T-helper 2 cell treated with Interferon-gamma antibody and Interleukin-4, amounts not matched to agents 100 ng/mL and 5 ng/mL, for 36 hours (primary cell): ENCODE data around the gene ZNF330. TPM values are rescaled to one million over a fixed set of nuclear protein-coding genes. Genes with fewer than 3 reads are reported as not detected.
"Not testable (repeated sequence)": the region's sequence is repeated elsewhere in the genome, so short reads cannot be mapped to it uniquely, and the experiment has no call there.

ENCODE experiments used
- intact Hi-C: fragments of 100-400 bp; cut with micrococcal nuclease; formaldehyde crosslinking; loops from one replicate; pipeline ENCODE4 v1.15.1; 2023
- total RNA-seq: library from RNA; stranded (reverse); gene quantifications from 2 replicates; pipeline ENCODE4 v1.2.3, GENCODE V29; 2022

Gene ZNF330
- total RNA-seq, result 40.0 and 42.1 TPM in 2 replicates

DNA sequence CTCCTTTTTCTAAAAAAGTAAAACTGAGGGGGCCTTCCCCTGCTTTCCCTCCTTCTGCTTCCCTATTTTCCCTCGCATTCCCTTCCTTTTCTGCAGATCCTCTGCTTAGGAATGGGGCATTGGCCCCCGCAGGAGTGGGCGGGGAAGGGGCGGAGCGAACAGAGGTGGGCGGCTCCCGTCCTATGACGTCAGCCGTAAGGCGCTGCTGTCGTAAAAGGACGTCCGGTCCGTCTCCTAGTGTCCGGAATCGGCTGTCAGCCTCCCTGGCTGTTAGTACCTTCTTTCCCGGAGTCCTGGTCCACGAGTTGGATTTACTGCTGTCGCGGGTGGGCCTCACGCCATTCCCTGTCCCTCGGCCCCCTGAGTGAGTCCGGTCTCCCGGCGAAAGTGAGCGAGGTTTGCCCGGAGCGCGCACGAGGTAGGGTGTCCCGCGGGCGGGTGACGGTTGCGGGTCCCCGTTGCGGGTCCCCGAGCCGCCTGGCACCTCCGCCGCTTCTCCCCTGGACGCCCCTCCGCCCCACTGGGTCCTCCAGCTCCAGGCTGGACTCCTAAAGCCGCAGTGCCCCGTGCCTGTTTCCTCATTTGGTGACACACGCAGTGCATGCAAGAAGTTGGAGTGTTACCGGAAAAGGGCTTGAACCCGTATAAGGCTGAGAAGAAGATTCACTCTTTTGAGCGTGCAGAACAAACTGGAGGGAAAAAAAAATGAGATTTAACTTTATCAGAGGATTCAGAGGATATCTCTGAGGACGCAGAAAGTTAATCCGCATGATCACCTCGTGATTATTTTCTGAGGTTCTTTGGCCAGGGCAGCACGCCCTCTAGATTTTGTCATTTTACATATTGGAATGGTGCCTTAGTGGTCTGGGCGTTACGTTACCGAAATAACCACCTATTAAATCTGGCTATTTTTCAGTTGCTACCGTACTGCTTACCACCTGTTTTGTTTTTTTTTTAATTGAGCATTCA is at the start of gene ZNF330:
Gene ZNF330, plus strand, starts transcription at position 205 of the 969 bp plus-strand sequence. CDS start 1,477 bp downstream, outside the sequence.
- intact Hi-C loops, result loop anchor here (1.0 to 10.0 kb wide), 6 partner anchors 416 to 1963 kb away; partner anchors contain the start of genes ELMOD2, IL15, INPP4B and SCOC

DNA sequence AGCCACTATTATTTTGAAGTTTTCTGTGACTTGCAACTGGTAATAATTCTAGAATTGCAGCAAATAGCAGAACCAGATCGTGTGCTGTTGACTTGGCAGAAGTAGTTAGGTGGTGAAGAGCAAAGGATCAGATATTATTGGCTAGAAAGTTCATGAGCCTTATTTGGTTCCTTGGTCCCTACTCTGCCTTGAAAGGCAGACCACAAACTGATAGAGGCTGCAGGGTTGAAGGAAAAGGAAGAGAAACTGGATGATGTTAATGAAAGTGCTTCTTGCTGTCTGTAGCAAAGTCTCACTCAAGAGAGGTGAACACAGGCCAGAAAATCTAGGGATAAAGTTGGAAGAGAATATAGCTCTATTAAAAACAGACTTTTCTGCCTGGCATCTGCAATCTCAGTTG is 46.2 kb upstream of the ZNF330 start:
- intact Hi-C loops, result no loop called here

DNA sequence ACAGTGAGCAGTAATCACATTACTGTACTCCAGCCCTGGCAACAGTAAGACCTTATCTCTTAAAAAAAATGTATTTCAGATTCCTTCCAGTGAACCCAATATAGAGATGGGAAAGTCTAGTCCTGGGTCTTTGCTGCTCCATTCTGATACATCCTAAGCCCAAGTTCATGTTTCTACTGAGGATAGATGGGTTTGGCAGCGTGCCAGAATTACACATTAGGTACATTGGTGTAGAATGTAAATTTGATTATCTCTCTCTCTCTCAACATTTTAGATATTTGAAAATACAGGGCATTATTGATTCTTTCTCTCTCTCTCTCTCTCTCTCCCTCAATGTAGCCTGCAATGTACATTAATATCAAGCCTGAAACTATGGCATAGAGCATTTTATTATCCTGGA is 43.5 kb upstream of the ZNF330 start:
- intact Hi-C loops, result no loop called here

DNA sequence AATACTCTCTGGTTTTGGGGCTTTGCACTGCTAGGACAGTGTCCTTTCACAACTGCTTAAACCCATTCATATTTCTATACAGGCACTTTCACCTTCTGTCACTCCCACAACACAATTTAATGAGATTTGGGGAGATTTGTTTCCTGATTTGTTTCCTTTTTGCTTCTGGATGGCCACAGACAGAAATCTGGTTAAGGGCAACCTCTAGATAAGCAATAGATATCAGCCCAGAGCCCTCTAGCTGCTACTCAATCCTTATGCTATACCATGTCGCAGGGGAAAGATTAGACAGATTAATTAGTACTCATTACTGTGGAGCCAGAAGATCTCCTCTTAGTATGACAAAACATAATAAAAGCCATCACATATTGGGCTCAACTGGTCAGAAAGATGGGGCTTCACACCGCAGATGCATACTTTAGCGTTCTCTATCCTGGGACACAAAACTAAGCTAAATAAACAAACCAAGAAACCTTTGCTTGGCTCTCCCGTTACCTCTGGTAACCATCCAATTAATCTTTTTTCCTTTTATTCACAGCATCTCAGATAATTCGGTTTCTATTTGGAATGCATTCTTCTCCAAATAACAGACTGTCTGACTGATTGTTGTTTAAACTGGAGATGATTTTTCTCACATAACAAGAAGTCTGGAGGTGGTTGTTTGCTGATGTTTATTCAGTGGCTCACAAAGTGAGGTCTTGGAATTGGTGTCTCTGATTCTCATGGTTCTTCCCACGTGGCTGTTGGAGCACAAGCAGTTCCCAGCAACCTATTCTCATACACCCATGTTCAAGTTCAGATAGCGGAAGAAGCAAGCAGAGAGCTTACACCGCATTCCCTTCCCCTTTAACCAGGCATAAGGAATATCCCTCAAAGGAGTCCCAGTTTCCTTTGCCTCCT is 41.0 kb upstream of the ZNF330 start:
- intact Hi-C loops, result no loop called here

DNA sequence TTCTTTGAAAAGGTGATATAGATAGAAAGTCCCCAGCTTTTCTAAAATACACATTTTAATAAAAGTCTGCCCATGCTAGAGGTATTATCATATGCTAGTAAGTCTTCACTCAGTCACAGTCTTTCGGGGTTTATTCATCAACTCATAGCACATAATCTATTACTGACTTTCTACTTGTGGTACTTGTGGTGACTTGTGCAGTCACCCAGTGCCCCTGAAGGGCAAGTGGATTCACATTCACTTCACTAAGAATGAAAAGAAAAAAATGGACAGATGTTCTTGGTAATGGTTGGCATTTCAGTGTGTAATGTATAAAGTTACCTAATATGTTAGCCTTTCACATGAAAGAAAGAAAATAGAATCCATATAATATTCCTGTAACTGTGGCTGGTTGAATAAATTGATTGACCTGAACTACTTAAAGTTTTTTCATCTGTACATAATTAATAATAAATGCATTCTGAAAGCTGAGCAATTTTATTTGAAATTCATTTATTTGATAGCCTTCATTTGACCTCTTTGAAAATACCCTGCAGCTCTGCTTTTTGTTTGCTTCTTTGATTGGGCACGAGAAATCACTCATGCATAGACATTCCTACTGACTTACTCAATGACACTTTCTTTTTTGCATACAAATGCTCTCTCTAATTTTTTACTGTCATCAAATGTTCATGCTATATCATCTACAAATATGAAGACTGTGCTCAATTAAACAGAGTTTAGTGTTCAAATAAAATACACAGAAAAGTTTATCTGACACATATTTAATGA is 39.5 kb upstream of the ZNF330 start:
- intact Hi-C loops, result no loop called here

DNA sequence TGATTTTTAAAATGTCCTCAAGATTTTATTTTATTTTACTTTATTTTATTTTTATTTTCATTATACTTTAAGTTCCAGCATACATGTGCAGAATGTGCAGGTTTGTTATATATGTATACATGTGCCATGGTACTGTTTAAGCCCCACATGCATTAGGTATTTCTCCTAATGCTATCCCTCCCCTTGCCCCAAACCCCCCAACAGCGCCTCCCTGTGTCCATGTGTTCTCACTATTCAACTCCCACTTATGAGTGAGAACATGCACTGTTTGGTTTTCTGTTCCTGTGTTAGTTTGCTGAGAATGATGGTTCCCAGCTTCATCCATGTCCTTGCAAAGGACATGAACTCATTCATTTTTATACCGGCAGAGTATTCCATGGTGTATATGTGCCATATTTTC is 37.2 kb upstream of the ZNF330 start:
- intact Hi-C loops, result not testable (repeated sequence)

DNA sequence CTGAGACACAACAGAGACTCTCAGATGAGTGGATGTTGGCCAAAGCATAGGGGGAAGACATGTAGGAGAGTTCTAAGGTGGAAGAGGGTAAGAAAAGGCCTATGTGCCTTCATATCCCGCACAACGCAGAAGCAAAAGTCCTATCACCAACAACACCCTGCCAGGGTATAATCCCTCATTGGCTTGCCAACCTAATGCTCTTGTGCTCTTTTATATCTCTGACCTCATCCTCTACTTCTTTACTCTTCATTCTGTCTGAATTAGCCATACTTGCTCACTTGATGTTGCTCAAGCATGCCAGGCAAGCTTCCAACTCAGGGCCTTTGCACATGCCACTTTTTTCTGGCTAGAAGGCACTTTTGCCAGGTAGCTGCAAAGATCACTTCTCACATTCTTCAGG is 28.1 kb upstream of the ZNF330 start:
- intact Hi-C loops, result no loop called here

DNA sequence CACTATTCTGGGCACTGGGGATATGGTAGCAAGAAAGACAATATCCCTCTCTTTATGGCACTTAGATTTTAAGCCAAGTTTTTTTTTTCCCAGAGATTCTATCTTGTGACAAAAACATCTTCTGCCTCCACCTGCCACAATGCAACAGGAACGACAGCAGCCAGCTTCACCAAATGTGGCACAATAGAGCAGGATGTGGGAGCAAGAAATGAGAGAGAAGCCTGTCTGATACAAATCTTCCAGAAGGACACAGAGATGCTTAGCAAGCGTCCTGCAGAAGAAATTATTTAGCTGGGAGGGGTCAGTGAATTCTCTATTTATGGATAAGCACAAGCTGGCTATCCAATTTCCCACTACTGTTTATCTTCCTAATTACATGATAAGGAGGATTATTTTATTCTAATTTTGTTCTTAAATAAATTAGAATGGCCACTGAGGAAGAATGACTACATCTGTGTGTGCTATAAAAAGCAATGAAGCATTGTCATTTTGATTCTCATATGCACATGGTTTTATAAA is 27.1 kb upstream of the ZNF330 start:
- intact Hi-C loops, result no loop called here

DNA sequence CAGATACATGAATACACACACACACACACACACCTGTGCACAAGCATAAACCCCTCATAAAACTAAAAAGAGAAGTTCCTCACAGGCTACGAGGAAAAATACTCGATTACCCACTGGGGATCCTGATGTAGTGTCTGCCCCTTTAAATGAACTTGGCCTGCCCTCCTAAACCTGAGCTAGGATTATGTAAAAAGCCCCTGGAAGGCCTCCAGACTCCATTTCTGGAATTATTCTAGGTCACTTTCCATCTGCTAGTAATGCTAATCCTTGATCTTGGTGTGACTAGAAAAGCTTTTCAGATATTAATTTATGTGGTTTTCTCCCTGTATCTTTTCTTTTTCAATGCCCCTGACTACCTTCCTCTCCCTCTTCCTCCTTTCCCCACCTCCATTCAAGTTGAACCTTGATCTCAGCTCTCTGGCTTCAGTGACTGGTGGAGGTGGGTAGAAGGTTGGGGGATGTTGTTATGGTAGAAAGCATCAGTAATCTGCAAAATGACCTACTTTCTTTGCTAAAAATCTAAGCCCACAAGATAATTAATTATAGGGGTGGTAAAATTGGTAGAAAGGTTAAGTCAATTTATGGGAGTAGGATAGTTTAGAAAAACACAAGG is 25.5 kb upstream of the ZNF330 start:
- intact Hi-C loops, result no loop called here

DNA sequence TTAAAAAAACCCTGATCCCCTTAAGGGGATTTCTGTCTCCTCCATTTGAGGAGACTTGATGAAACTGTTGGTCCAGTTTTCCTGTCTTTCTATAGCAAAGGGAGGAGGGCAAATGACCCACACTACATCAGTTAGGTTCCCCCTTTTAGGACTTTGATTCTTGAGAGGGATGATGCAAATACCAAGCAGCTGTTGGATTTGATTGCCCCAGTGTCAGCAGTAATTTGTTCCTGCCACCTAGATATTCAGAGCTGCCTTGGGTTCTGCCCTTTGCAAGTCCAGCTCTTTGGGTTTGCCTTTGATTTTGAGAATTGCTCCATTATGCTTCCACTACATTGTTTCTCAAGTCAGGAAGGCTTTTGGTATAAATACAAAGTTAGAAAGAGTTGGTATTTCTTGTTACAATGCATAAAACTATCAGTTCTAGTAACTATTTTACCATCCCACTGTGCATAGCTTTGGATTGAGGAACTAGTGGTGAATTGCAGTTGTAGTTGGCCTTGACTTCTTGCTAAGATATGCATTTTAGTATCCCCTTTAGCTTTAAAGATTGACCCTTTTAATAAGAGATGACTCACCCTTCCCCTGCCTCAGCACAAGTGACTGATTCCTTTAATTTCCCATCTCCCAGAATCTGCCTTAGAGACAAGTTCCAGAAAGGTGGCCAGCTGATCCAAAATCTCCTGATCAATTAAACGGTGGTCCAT is 24.3 kb upstream of the ZNF330 start:
- intact Hi-C loops, result no loop called here

DNA sequence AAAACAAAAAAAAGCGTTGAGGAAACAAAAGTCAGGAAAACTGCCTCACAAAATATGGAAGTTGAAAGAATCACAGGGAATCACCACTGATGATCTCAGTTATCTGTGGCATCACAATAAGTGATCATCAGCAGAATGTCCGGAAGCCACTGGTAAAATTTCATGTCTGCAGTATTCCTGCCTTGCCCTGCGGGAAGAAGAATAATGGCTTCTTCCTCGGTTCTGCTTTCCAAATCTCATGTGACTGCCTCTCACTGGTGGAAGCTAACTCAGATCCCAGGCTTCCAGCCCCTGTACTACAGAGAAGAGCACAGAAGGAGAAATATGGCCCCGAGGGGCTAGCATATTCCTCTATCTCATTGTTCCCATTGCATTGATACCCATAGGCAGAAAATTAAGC is 12.7 kb upstream of the ZNF330 start:
- intact Hi-C loops, result no loop called here

DNA sequence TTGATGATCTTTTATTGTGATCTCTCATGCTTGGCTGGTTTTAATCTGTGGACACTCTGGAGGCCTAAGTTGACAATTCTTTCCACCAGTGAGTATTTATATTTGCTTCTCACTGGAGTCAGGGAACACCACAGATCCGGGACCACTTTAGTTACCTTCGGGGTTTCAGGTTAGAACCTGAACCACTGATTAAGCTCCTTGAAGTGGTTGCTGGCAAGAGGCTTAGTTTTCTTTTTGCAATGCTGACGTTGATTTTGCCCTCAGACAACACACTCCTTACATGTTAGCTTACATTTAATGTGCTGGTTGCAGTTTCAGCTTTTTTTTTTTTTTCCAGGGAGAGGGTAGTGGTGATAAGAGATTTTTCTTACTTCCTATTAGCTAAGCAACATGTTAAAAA is 10.5 kb upstream of the ZNF330 start:
- intact Hi-C loops, result no loop called here

DNA sequence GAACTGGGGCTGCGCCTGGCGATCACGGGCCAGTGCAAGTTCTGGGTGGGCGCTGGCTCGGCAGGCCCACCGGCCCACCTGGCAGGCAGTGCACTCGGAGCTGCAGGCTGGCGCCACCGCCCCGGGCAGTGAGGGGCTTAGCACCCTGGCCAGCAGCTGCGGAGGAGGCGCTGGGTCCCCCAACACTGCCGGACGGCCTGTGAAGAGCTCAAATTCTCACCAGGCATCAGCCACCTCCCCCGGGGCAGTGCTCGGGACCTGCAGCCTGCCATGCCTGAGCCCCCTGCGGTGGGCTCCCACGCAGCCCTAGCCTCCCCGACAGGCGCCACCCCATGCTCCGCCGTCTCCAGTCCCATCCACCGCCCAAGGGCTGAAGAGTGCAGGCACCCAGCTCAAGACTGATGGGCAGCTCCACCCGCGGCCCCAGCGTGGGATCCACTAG is 7.1 kb upstream of the ZNF330 start:
- intact Hi-C loops, result no loop called here

DNA sequence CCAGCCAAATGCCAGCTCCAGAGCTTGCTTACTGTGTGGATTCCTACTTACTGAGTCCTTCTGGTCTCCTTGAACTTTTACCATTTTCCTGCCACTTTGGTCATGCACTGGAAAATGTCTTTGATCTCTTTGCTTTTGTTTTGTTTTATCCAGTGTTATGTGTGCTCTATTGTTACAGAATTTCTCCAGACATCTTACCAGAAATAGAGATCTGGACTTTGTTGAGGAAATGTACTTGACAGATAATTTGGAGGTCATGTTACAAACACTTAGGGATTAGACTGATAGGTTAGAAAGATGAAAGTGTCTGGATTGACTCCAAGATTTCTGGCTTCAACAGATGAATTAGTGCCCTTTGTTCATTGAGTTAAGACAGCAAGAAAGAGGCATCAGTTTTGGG is 5.7 kb upstream of the ZNF330 start:
- intact Hi-C loops, result no loop called here

DNA sequence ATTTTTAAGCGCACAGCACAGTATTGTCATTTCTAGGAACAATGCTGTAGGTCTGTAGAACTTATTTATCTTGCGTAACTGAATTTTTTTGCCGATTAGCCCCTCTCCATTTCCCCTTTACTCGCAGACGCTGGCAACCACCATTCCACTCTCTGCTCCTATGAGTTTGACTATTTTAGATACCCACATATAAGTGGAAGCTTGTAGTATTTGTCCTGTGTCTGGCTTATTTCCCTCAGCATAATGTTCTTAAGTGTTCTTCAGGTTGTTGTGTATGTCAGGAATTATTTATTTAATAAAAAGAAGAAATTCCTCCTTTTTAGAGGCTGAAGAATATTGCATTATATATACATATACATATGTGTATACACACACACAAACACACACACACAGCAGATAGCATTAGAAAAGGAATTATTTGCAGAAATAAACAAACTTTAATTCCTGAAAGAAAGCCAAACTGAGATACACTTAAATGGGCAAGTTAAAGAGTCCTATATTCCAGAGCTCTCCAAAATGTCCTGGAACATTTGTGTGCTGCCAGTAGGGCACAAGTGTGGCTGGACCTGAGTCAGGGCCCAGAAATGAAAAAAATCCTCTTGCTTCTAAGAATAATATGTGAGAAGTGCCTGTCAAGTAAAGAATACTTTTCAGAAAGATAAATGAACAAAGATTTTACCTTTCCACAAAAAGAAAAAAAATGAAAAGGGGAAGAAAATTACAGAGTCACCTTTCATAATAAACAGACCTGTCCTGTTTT is 4.5 kb upstream of the ZNF330 start:
- intact Hi-C loops, result no loop called here

DNA sequence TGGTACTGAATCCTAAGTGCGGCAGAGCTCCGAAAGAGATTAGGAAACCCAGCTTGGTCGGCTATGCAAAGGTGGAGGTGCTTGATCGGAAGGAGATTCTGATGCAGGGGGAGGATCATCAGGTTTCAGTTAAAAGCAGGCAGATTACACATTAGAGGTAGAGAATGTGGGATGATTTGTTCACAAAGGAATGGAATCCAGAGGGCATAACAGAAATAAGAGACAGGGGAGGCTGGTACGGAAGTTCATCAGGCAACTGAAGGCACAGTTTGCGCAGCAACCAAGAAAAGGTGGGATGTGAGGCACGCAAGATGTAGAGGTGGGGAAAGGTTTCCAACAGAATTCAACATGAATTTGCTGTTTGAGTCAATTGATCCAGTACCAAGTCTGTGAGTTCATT is 424 bp upstream of the ZNF330 start:
- intact Hi-C loops, result loop anchor here (2.0 to 10.0 kb wide), 5 partner anchors 417 to 1625 kb away; partner anchors contain the start of genes ELMOD2, IL15, INPP4B and SCOC

DNA sequence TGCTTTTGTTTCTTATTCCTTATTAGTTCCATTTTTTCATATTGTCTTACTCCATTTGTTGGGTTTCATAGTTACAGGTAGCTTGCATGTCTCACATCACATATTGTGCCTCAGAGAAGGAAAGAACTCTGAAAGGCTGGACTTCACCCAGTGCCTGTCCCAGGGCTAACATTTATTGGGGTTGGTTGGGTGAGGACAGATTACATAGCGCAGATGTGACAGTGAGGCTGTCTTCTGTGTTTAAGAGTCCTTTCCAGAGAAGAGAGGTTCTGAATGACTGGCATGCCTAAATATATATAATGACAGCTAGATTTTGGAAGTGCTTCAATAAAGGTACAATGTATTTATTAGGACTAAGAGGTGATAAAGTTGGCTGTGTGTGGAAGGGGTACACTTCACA is 2.7 kb downstream of the ZNF330 start:
- intact Hi-C loops, result loop anchor here (5.0 to 10.0 kb wide), 4 partner anchors 414 to 1621 kb away; partner anchors contain the start of genes ELMOD2, IL15 and INPP4B

DNA sequence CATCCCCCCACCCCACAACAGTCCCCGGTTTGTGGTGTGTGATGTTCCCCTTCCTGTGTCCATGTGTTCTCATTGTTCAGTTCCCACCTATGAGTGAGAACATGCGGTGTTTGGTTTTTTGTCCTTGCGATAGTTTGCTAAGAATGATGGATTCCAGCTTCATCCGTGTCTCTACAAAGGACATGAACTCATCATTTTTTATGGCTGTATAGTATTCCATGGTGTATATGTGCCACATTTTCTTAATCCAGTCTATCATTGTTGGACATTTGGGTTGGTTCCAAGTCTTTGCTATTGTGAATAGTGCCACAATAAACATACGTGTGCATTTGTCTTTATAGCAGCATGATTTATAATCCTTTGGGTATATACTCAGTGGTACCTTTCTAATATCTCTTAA is 6.6 kb downstream of the ZNF330 start:
- intact Hi-C loops, result loop anchor here (10.0 kb wide), 1 partner anchor 1618 kb away; the partner anchor contains the start of gene INPP4B
